ENCODE results near the gene INPP5K.
"Not testable (repeated sequence)": the region's sequence is repeated elsewhere in the genome, so short reads cannot be mapped to it uniquely, and the experiment has no call there.

The INPP5K gene

GRCh38 chr17:1516388-1517161 lies at the start of gene INPP5K:
TSS of gene INPP5K (minus strand) at chr17:1516612. CDS start at chr17:1516499, 113 bp downstream.
- peak; percentile 86 for DNase-seq

DNA sequence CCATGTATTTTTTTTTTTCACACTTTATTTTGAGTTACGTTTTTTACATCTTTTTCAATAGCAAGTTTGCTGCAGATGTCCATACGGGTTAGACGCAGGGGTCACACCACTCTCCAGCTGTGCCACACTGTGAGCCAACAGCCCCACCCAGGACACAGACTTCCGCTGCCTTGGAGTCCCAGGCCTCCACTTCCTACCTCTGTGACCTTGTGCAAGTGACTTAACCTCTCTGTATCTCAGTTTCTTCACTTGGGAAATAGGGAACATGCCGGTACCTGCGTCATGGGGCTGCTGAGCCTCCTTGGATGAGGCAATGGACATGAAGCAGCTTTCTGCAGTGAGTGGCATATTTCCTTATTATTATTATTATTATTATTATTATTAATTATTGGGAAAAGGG lies 49.5 kb upstream of the INPP5K start:
- DNase-seq, result no peak

DNA sequence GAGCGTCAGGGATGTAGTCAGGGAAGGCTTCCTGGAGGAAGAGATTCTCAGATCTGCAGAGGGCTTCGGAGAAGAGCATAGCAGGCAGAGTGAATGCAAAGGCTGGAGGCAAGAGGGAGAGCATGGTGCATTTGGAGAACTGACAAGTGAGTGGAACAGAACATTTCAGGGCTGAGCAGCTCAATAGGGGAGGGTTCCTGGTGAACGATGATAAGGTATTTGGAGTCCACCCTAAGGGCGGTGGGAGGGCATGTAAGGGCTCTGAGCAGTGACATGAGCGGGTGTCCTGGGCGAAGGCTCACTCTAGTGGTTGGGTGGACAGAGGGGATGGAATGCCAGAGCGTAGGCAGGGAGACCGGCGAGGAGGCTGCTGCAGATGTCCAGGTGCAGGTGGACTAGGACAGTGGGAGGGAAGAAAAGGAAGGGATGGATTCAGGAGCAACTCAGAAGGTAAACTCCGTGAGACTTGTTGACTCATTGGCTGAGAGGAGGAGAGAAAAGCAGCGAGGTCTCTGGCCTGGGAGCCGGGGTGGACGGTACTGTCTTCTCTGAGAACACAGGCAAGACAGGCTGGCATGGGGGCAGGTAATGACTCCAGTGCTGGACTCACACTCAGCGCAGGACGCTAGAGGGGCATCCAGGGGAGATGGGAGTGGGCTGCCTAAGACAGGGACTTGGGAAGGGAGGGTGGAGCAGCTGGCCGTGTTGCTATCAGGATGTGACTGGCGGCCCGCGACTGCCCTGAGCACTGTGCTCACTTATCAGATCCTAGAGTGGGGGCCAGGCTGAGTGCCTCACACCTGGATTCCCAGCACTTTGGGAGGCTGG lies 47.6 kb upstream of the INPP5K start:
- DNase-seq, result no peak

GRCh38 chr17:1563471-1563785 lies 47.0 kb upstream of the INPP5K start:
- not testable (repeated sequence) for DNase-seq

GRCh38 chr17:1562176-1562643 lies 45.8 kb upstream of the INPP5K start:
- DNase-seq, result no peak

DNA sequence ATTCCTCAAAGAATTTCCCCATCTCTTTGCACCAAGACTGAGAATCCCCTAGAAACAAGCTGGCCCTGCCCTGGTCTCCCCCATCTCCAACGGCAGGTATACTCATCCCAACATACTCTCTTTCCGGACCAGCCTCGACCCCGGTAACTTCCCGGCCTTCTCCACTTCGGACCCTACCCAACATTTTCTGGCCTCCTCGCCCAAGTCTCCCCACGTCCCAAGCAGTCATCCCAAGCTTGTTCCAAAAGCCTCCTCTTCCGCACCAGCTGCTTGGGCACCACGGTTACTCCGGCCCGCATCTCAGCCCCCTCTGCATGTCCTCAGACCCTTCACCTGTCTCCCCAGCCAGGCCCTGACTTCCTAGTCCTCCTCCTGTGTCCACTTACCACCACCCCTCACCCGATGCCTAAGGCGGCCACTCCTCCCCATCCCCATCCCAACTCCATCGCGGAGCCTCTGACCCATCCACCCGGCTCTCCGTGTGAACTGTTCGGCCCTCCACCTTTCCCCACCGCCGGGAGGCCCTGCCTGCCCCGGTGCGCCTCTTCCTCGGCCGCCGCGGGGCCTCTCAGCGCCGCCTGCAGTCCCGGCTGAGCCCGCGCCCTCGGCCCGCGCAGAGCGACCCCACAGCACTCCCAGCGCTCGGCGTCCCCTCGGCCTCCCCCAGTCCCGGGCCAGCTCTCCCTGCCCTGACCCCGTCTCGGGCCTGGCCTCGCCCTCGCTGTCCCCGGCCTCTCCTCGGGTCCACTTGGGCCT lies 45.2 kb upstream of the INPP5K start:
- DNase-seq, result no peak

DNA sequence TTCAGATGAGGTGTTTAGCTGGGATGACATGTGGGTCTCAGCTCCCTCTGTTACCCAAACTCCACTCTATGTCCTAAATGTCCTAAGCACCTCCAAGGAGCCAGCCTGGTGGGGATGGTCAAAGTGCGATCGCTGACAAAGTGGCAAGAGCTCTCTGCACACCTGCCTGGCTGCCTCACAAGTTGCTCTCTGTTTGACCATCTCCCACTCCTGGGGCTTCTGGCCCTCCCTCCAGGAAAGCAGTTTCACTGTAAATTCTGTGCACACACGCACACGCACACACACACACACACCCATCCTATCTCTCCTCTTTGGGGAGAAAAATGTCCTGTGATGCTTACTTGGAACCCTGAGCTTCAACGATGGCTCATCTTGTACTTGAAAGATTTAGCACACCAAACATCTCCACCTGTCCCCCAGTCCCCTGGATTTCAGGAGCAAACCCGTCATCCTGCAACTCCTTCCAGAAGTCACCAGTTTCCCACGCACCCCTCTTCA lies 44.5 kb upstream of the INPP5K start:
- no peak for DNase-seq

- no peak for DNase-seq
Measured at GRCh38 chr17:1560101-1560857, 43.9 kb upstream of the INPP5K start.

DNA sequence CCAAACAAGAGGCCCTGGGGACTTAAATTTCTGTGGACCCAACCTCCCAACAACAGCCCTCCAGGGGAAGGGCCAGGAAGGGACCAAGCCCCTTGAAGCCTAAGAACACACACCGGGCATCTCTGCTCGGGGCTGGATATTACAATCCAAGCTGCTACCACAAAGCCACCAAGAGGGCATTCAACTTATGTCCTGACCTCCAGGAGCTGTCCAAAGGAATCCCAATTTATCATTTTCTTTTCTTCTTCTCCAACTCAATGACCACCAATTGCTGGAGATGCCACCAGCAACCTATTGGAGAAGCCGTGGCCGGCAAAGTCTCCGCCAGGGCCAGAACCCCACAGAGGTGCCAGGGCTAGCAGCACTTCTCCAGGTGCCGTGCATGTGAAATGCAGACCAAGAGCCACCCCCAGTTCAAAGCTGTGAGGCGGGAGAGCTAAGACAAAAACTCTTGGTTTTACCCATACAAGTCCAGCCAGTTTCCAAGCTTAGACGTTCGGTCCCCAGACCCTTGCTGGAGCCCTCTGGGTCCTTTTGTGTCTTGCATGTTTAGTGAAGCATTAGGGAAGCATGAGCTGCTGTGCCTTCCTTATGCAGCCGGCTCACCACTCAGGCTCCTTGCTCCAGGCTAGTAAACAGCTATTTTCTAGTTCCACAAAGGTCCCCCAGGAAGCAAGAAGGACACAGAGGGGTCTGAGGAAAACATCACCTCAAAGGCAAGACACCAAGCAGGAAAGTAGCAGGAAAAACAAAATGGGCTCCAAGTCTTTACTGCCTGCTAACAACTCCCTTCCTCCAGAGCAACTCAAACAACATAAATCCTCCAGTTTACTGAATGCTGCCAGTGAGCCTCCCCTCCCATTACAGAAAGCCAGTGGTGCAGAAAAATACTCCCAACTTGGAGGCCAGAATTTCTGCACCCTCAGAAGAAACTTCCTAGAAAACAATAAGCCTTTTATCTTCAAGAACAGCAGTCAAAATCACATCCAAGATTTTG lies 42.9 kb upstream of the INPP5K start:
- no peak for DNase-seq

- no peak for DNase-seq
Measured at GRCh38 chr17:1558401-1558800, 42.0 kb upstream of the INPP5K start.

DNA sequence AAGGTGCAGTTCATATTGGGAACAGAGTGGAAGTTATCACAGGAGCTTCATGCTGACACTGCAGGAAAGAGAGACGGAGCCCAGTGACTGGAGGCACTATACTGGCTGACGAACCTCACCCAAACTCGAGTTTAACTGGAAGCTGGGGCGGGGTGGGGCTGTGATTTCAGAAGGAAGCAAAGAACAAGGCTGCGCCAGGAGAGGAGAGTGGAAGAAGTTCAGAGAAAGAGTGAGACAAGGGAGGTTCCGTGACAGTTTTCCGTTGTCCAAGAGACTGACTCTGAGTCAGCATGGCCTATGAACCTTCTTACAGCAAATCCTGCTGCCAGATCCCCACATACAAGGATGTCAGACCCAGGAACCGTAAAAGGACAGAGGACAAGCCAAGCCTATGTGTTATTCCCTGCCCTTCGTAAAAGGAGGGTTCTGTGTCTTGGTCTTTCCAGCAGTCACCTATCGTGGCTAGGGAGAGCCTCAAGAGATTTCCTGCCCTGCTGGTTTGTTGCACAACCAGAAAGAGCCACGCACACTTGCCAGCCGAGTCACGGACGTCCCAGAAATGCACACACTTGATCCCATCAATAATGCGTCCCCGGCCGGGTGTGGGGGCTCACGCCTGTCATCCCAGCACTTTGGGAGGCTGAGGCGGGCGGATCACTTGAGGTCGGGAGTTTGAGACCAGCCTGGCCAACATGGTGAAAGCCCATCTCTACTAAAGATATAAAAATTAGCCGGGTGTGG lies 41.1 kb upstream of the INPP5K start:
- DNase-seq, result no peak

GRCh38 chr17:1555651-1556471 lies 39.4 kb upstream of the INPP5K start:
- no peak for DNase-seq

- no peak for DNase-seq
Measured at GRCh38 chr17:1554751-1555540, 38.5 kb upstream of the INPP5K start.

GRCh38 chr17:1553354-1554266 lies 37.2 kb upstream of the INPP5K start:
- DNase-seq, result no peak

- DNase-seq, result no peak
Measured at GRCh38 chr17:1552932-1553331, 36.5 kb upstream of the INPP5K start.

DNA sequence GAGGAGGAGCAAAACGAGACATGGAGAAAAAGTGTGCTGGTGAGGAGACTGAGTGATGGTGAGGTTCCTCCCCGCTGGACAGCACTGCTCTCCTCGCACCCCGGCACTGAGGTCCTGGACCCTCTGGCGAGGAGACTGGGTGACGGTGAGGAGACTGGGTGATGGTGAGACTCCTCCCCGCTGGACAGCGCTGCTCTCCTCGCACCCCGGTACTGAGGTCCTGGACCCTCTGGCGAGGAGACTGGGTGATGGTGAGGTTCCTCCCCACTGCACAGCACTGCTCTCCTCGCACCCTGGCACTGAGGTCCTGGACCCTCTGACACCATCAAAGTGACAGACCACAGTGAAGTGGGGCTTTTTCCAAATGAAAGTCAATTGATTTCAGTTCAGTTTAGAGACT lies 35.3 kb upstream of the INPP5K start:
- no peak for DNase-seq

DNA sequence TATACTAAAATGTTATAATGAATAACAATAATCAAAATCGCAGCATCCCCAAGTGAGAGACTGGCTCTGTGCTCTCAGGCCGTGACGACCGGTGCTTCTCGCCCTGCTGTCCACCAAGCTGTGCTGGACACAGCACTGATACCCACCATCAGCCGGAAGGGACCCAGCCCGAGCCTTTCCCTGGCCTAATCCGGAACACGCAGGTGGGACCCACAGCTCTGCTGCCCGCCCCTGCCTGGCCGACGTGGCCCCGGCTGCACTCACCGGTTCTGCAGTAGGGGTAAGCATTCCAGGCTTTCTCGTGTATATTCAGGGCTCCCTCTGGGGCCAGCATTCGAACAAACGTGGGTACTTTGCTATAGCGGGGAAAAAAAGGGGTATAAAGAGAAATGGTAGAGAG lies 31.6 kb upstream of the INPP5K start:
- no peak for DNase-seq
